ENCODE measurements around the gene POMT2. TPM values are rescaled to one million over a fixed set of nuclear protein-coding genes. Genes with fewer than 3 reads are reported as not detected.
"Not testable (repeated sequence)": the region's sequence is repeated elsewhere in the genome, so short reads cannot be mapped to it uniquely, and the experiment has no call there.

The POMT2 gene
- polyA plus RNA-seq, 5 donors: 24.0 to 32.2 (median 31.0) TPM

DNA sequence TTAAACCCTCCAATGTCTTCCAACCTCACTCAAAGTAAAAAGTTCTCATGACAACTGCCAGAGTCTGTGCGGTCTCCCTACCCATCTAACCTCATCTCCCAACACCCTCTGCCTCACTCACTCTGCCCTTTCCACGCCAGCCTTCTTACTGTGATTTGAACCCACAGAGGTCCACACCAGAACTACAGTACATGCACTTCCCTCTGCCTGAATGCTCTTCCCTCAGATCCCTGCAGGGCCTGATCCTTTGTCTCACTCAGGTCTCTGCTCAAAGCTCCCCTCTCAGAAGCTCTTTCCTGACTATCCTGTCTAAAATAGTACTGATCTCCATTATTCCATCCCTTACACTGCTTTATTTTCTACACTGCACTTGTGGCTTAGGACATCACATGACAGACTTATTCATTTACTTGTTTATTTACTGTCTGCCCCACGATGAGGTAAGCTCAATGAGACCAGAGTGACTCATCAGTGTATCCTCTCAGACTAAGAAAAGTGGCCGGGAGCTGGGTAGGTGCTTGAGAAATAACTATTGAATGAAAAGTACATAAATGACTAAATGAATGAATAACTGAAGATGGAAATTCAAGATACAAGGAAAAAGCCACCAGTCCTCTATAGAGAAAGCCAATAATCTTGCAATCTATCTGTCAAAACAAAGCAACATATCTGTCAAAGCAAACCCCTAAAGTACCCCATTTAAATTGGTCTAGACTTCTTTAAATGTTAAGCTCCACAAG, 17.1 kb downstream of the POMT2 start:
- DNase-seq: no peak

DNA sequence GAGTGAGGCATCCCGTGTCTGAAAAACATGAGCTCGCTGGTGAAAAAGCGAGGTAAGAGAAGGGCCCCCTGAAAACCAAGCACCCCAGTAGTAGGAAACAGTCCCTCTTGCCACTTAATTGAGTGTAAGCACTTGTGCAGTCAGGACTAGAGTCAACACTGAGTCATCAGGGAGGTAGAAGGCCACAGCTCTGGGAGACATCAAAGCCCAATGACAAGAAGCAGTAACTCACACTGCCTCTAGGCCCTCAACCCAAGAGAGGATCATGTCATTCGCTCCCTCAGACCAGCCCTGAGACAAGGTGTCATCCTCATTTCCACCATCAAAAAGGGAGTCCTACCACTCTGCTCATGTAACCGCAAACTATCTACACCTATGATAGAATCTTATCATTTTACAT, 17.8 kb downstream of the POMT2 start:
- DNase-seq: no peak

DNA sequence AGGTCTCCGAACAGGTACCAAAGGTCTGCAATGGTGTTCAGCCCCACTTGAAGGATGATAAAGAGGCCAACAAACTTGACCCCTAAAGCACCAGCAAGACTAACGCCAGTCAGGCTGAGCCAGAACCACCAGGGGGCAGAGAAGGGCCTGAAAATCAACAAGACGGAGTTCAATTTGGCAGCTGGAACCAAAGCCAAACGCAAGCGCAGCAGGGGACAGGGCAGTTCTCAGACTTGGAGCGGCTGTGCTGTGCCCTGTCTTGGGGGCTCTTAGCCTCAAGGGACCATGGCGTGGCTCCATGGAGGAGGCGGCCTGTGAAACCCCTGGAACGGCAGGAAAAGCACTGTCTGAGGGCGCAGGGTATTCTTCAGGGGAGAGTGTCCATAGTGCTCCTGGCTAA, 19.6 kb downstream of the POMT2 start:
- DNase-seq: peak; percentile 52 to 75

GRCh38 chr14:77299771-77300170, 20.9 kb downstream of the POMT2 start:
- no peak for DNase-seq

GRCh38 chr14:77296906-77297305, 23.8 kb downstream of the POMT2 start:
- no peak for DNase-seq

DNA sequence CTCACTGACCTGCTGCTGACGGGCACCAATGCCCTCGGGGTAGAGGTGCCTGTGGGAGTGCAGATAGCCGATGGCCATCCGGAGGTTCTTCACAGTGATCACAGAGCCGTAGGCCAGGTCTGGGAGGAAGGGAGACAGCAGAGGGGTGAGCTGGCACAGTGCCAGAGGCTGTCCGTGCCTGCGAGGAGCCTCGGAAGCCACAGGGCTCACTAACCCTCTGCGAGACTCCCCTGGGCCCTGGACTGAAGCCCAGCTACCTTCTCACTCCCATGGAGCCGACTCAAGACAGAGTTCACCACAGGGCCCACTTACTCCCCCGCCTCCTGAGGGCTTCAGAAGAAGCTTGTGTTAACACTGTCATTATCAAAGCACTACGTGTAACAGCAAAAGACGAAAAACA, 24.5 kb downstream of the POMT2 start:
- DNase-seq: no peak

DNA sequence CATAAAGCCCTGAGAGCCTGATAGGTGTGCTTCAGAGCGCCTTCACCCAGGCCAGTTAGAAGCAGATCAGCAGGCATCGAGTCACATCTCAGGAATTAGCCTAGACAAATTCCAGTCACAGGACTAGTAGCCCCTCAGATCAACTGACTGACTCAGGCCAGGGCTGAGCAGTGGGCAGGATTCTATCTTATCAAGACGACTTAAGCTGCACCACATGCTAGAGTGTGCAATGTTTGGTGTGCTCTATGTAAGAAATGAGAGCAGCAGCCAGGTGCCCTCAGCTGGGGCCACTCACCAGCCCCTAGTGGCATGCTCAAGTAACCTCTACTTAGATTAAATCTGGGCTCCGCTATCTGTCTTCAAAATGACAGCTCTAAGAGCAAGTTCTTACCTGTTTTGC, 30.0 kb downstream of the POMT2 start:
- no peak for DNase-seq

DNA sequence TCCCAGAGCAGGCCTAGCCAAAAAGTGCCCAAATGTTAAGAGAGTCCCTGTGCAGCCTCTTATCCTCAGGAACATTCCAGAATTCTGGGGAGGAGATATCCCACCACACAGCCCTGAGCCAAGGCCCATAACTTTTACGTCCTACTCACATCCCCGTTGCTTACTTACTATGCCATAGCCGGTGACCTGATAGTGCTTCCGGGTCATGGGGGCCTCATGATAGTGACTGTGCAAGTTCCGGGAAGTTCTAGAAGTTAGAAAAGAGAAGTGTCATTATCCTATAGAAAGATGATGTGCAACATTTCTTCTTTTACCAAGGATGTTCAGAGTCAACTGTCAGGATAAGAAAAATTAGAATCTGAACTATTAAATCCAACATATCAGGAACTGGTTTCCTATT, 34.1 kb downstream of the POMT2 start:
- no peak for DNase-seq

DNA sequence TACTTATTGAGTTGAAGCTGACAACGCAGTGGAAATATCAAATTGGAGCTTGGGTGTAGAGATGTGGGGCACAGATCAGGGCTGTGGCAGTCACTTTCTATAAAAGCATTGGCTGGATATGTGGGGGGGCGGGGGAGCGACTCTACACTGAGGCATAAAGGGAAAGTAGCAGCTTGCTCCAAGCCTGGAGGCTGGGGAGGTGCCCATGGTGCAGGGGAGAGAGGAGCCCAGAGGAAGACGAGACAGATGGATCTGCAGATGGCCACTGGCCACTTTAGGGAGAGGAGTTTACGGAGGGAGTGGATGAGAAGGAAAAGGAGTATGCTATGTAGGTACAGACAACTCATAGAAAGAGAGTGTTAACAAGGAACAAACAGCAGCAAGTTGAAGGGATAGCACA, 36.2 kb downstream of the POMT2 start:
- DNase-seq: no peak

- DNase-seq: no peak
These were observed 36.6 kb downstream of the POMT2 start for GRCh38 chr14:77284066-77284465.

DNA sequence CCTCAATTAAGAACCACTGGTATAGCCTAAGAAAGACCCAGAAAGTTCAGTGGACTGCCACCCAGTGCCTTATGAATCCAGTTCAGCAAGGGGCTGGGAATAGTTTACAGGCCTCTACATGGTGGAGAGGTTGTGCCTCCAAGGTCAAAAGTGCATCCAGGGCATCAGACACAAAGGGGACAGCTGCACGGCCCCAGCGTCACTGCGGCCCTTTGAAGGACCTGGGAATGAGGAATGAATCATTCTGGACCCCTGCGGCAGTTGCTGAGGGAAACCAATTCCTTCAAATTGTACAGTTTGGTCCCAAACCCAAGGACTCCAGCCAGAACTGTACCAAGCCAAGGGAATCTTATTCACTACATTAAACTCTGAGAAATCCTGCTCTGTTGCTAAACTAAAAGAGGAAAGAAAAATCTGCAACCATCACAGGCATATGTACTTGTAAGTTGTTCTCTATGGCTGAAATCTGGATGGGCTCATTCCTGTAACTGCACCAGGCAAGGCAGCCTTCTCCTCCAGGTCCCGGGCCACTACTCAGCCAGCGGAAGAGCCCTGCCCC, 38.8 kb downstream of the POMT2 start:
- DNase-seq: no peak

GRCh38 chr14:77280921-77281320, 39.8 kb downstream of the POMT2 start:
- not testable (repeated sequence) for DNase-seq

- no peak for DNase-seq
These were observed 41.0 kb downstream of the POMT2 start for GRCh38 chr14:77279719-77280118.

DNA sequence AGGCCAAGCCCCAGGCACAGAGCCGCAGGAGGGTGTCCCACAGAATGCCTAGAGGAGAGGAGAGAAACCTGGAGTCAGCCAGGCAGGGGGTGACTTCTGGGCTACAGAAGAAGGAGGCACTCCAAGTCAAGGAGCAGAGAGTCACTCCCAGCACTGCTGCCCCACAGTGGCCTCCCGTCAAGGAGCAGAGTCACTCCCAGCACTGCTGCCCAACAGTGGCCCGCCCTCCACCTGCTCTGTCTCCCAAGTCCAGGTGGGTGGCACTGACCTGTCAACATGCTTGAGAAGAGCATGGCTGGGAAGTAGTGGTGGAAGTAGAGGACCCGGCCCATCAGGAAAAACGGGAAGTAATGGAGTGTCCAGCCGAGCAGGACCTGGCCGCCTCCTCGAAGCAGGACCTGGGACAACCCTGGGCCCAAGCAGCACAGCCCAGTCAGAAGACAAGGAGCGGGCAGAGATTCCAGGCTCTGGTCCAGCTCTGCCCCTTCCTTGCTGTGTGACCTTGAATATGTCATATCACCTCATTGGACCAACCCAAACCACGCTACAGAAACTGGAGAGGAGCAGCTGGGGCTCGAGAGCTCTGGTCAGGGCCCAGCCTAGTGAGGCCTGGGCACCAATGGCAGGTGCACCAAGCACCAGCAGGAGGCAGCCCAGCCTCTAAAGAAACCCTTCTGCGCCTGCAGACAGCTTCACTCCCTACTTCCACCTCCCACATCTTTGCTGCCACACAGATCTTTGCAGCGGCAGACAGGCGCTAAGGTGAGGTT, 42.0 kb downstream of the POMT2 start:
- no peak for DNase-seq

DNA sequence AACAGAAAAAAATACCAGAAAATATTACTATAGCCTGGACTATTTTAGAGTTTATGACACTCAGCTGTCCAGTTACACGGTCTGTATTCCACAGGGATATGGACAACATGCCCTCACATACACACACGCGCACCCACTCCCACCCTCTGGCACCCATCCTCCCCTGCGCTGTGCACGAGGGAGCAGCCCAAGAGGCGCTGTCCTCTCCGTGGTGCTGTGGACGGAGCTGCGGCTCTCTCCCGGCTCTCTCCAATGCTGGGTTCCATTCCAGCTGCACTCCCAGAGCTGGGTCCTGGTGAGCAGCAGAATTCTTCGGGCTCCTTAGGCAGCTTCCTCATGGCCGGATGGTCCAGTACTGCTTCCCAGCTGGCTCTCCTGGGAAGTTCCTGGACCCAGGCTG, 43.7 kb downstream of the POMT2 start:
- no peak for DNase-seq

GRCh38 chr14:77276295-77276935, 44.3 kb downstream of the POMT2 start:
- DNase-seq: no peak

DNA sequence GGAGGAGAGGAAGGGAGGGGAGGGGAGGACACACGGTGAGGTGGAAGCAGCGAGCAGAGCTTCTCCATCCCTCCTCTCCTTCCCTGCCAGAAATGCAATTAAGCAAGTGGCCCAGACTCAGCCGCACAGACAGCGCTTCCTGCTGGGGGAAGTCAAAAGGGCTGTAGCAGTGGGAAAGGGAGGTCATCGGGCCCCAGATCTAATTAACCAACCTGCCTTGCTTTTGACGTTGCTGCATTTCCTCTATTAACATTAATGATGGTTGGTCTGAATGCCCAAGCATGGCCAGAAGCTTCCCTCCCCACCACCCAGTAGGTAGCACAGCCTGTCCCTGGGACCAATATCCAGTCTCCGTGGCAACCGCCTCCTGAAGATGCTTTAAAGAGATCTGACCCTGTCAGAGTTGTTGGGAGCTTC, 45.1 kb downstream of the POMT2 start:
- DNase-seq: no peak

DNA sequence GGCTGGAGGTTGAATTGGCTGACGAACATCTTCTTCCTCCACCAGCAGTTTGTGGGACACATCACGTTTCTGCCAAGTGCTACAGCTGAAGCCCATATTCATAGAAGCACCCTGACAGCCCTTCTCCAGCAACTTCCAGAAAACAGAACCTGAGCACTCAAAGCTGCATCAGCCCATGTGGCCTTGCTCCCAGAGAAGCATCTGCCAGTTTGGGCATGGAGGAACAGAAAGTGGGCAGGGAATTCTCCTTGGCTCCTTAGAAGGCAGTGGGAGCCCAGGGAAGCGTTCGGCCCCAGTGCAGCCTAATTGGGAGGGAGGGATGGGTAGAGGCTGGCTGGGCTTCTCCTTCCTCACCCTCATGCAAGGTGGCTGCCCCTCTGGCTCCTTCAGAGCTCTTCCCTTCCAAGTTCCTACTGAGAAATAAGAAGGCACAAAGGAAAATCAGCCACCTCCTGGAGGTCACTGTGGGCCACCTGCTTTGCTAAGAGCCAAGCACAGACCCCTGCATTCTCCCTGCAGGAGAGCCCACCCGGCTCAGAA, 45.6 kb downstream of the POMT2 start:
- no peak for DNase-seq

DNA sequence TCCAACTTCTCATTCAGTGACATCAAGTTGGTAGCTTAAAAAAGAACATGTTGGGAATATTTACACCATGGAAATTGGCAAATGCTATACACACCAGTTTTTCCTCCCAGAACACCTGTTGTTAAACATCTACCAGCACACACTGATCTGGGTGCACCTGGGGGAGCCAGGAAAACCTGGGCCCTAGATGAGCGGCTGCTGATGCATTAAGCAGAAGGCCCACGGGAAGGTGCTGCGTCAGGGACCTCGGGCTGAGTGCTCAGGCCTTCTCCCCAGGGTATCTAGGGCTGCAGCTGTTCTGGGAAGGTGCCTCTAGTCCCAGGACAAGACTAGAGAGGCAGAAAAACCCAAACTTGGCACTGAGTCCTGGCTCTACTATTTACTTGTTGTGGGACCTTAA, 46.9 kb downstream of the POMT2 start:
- no peak for DNase-seq

GRCh38 chr14:77272261-77272660, 48.4 kb downstream of the POMT2 start:
- no peak for DNase-seq

DNA sequence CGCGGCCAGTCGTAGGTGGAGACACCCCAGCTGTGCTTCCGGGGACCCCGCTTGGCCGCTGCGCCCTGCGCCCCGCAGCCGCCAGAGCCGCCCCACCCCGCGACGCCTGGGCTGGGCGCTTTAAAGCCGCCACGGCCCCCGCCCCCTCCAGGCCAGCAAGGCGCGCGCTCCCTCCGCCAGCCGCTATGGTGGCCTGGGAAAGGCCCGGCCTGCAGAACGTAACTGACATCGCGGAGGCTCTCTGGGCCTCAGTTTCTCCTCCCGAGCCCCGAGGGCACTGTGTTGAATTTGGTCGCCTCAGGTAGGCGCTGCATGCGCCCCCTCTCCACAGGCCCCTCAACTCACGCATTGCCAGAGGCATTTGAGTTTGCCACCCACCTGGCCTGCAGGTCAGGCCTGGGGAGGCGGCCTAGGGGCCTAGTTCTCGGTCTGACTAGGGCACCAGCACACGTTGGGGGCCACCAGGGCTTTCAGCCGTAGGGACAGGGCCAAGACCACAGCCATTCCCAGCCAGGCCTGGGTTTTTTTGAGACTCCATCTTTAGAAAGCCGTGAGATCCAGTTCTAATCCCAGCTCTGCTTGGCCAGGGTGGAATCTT, 49.5 kb downstream of the POMT2 start, which contains the start of gene NGB:
Gene NGB, minus strand, starts transcription at position 94 of the 598 bp plus-strand sequence. CDS start 269 bp downstream, outside the sequence.
- DNase-seq: no peak

Data from right lung (tissue), 5 donors.